WTC11 (cell line): ENCODE measurements around the gene MN1. TPM values are rescaled to one million over a fixed set of nuclear protein-coding genes. Genes with fewer than 3 reads are reported as not detected.

Experiments
- ATAC-seq: fragments of 200-7000 bp; cut with Tn5 transposase; 2 replicates; pipeline ENCODE4 v1.10.0; 2021; ENCODE audit warnings: mild to moderate bottlenecking, moderate library complexity
- CTCF ChIA-PET: fragments of 300-600 bp; sonication (Branson Sonifier 250); formaldehyde crosslinking; loops from one replicate; lab custom pipeline; 2021; ENCODE audit warnings: antibody characterized with exemption; lab: Charles Lee
- POLR2A ChIA-PET: fragments of 350-600 bp; sonication (Branson Sonifier 250); formaldehyde crosslinking; loops from one replicate; lab custom pipeline; 2021; ENCODE audit warnings: antibody characterized with exemption; lab: Charles Lee
- DNase-seq: peaks from one replicate; pipeline ENCODE4 v3.0.0; 2021; ENCODE audit warnings: low spot score
- H3K27ac Mint-ChIP-seq: 2 replicates; pipeline ENCODE4 v1.8.0; 2021; ENCODE audit warnings: mixed read lengths
- H3K27me3 Mint-ChIP-seq: 2 replicates; pipeline ENCODE4 v1.8.0; 2021; ENCODE audit warnings: low read depth, mild to moderate bottlenecking, moderate library complexity, mixed read lengths
- H3K36me3 Mint-ChIP-seq: 2 replicates; pipeline ENCODE4 v1.8.0; 2021; ENCODE audit warnings: mixed read lengths
- H3K4me1 Mint-ChIP-seq: 2 replicates; pipeline ENCODE4 v1.8.0; 2022; ENCODE audit warnings: mixed read lengths
- H3K4me3 Mint-ChIP-seq: 2 replicates; pipeline ENCODE4 v1.8.0; 2021; ENCODE audit warnings: mild to moderate bottlenecking, moderate library complexity, mixed read lengths
- H3K9me3 Mint-ChIP-seq: 2 replicates; pipeline ENCODE4 v1.8.0; 2021; ENCODE audit warnings: mixed read lengths
- CBFB ChIP-seq: sonication (generic); formaldehyde crosslinking; IDR thresholded peaks from 2 replicates; pipeline ENCODE4 v1.8.1; 2022; ENCODE audit warnings: mild to moderate bottlenecking, low read depth, missing genetic modification reagents
- E2F4 ChIP-seq: sonication (generic); formaldehyde crosslinking; IDR thresholded peaks from 2 replicates; pipeline ENCODE4 v1.8.1; 2022; ENCODE audit warnings: low read depth, mild to moderate bottlenecking, moderate library complexity, missing genetic modification reagents, borderline replicate concordance
- ESRRA ChIP-seq: sonication (generic); formaldehyde crosslinking; IDR thresholded peaks from 2 replicates; pipeline ENCODE4 v1.8.1; 2022; ENCODE audit warnings: mild to moderate bottlenecking, missing genetic modification reagents, borderline replicate concordance
- GABPB1 ChIP-seq: sonication (generic); formaldehyde crosslinking; IDR thresholded peaks from 2 replicates; pipeline ENCODE4 v1.8.1; 2023; ENCODE audit warnings: mild to moderate bottlenecking, missing genetic modification reagents
- GTF2I ChIP-seq: fragments of 250-450 bp; sonication (Bioruptor Pico); conservative IDR thresholded peaks from 2 replicates; pipeline ENCODE4 v1.4.0; 2021; ENCODE audit warnings: mild to moderate bottlenecking
- IRF2 ChIP-seq: sonication (generic); formaldehyde crosslinking; IDR thresholded peaks from 2 replicates; pipeline ENCODE4 v1.8.0; 2022; ENCODE audit warnings: low read depth, missing genetic modification reagents, borderline replicate concordance
- JAZF1 ChIP-seq: fragments of 250-450 bp; sonication (Bioruptor Pico); IDR thresholded peaks from 2 replicates; pipeline ENCODE4 v1.9.0; 2021; ENCODE audit warnings: moderate library complexity, mild to moderate bottlenecking, inconsistent platforms
- MLX ChIP-seq: sonication (generic); formaldehyde crosslinking; IDR thresholded peaks from 2 replicates; pipeline ENCODE4 v1.8.1; 2023; ENCODE audit warnings: mild to moderate bottlenecking, missing genetic modification reagents, moderate library complexity
- MYBL2 ChIP-seq: sonication (generic); formaldehyde crosslinking; IDR thresholded peaks from 2 replicates; pipeline ENCODE4 v1.8.1; 2023; ENCODE audit warnings: mild to moderate bottlenecking, moderate library complexity, missing genetic modification reagents
- PREB ChIP-seq: sonication (generic); formaldehyde crosslinking; IDR thresholded peaks from 2 replicates; pipeline ENCODE4 v1.8.1; 2022; ENCODE audit warnings: mild to moderate bottlenecking, missing genetic modification reagents, moderate library complexity, borderline replicate concordance
- PRRX2 ChIP-seq: fragments of 250-450 bp; sonication (Bioruptor Pico); IDR thresholded peaks from 2 replicates; pipeline ENCODE4 v1.8.0; 2021; ENCODE audit warnings: mild to moderate bottlenecking
- STAT6 ChIP-seq: sonication (generic); formaldehyde crosslinking; conservative IDR thresholded peaks from 2 replicates; pipeline ENCODE4 v1.8.1; 2023; ENCODE audit warnings: mild to moderate bottlenecking, low read depth, missing genetic modification reagents, moderate library complexity
- TCF7 ChIP-seq: sonication (generic); formaldehyde crosslinking; IDR thresholded peaks from 2 replicates; pipeline ENCODE4 v1.8.0; 2022; ENCODE audit warnings: mild to moderate bottlenecking, low read depth, missing genetic modification reagents, moderate library complexity
- ZMAT4 ChIP-seq: fragments of 250-450 bp; sonication (Bioruptor Pico); IDR thresholded peaks from 2 replicates; pipeline ENCODE4 v1.9.0; 2021; ENCODE audit warnings: mild to moderate bottlenecking
- ZNF263 ChIP-seq: sonication (generic); formaldehyde crosslinking; IDR thresholded peaks from 2 replicates; pipeline ENCODE4 v1.8.1; 2022; ENCODE audit warnings: low read depth, mild to moderate bottlenecking, moderate library complexity, missing genetic modification reagents
- ZNF281 ChIP-seq: sonication (generic); formaldehyde crosslinking; IDR thresholded peaks from 2 replicates; pipeline ENCODE4 v1.8.0; 2023; ENCODE audit warnings: mild to moderate bottlenecking, missing genetic modification reagents
- ZNF396 ChIP-seq: fragments of 250-450 bp; sonication (Bioruptor Pico); IDR thresholded peaks from 2 replicates; pipeline ENCODE4 v1.8.0; 2021; ENCODE audit warnings: mild to moderate bottlenecking, moderate library complexity, borderline replicate concordance
- ZNF512 ChIP-seq: sonication (generic); formaldehyde crosslinking; IDR thresholded peaks from 2 replicates; pipeline ENCODE4 v1.8.1; 2022; ENCODE audit warnings: missing genetic modification reagents, borderline replicate concordance
- total RNA-seq: library from RNA; stranded (reverse); gene quantifications from 3 replicates; pipeline ENCODE4 v1.2.3, GENCODE V29; 2021
- TF ChIP-seq, protein P1 (sequence below): sonication (generic); formaldehyde crosslinking; IDR thresholded peaks from 2 replicates; pipeline ENCODE4 v1.8.0; 2022; ENCODE audit warnings: mild to moderate bottlenecking, missing genetic modification reagents
- TF ChIP-seq, protein P2 (sequence below): fragments of 250-450 bp; sonication (Bioruptor Pico); IDR thresholded peaks from 2 replicates; pipeline ENCODE4 v1.9.0; 2021; ENCODE audit warnings: mild to moderate bottlenecking

The MN1 gene
- total RNA-seq, 1 experiment from 2014 or later: 21.3 TPM

DNA sequence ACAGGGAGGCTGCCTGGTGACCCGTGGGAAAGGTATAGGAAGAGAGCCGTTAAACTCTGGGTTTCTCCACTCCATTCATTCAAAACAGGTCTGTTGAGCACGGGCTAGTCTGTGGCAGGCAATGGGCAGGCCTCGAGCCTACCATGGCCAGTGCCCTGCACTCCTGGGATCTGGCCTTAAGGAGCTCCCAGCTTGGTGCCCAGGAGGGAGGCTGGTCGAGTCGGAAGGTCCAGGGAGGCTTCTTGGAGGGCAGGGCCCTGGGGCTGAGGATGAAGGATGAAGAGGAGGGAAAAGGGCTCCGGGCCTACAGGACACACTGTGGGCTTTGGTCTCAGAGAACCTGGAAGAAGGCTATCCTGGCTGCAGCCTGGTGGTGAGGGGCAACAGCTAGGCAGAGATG lies 41.9 kb upstream of the MN1 start:
- ATAC-seq (no peak), DNase-seq (no peak)
- CTCF ChIA-PET: interaction anchor here (2.2 kb wide), 1 partner anchor 18 kb away, joined by 5 read pairs; no protein-coding TSS in a partner anchor
- Mint-ChIP-seq H3K27me3 (no peaks in the 10 kb centered on the region), H3K27ac (no peak overlapping the region), H3K4me1 (peaks cover 49% of the 10 kb centered on the region), H3K9me3 (peaks cover 3% of the 10 kb centered on the region), H3K36me3 (peaks cover 3% of the 10 kb centered on the region; the same call in 1 of the 2 replicates), H3K4me3 (no peak overlapping the region)
- TF ChIP-seq STAT6 (CRISPR knock-in tag) (no peak), MLX (no peak), CBFB (CRISPR knock-in tag) (no peak), IRF2 (CRISPR knock-in tag) (no peak), GTF2I (CRISPR knock-in tag) (no peak), ZMAT4 (CRISPR knock-in tag) (no peak), PRRX2 (no peak), GABPB1 (CRISPR knock-in tag) (no peak), ZNF263 (CRISPR knock-in tag) (no peak), ZNF396 (no peak), PREB (CRISPR knock-in tag) (no peak), ZNF281 (CRISPR knock-in tag) (no peak), MYBL2 (no peak), JAZF1 (CRISPR knock-in tag) (no peak), TCF7 (no peak), E2F4 (CRISPR knock-in tag) (no peak), ZNF512 (CRISPR knock-in tag) (no peak), ESRRA (no peak)
- TF ChIP-seq, protein P1, sequence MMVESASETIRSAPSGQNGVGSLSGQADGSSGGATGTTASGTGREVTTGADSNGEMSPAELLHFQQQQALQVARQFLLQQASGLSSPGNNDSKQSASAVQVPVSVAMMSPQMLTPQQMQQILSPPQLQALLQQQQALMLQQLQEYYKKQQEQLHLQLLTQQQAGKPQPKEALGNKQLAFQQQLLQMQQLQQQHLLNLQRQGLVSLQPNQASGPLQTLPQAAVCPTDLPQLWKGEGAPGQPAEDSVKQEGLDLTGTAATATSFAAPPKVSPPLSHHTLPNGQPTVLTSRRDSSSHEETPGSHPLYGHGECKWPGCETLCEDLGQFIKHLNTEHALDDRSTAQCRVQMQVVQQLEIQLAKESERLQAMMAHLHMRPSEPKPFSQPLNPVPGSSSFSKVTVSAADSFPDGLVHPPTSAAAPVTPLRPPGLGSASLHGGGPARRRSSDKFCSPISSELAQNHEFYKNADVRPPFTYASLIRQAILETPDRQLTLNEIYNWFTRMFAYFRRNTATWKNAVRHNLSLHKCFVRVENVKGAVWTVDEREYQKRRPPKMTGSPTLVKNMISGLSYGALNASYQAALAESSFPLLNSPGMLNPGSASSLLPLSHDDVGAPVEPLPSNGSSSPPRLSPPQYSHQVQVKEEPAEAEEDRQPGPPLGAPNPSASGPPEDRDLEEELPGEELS: no peak
- TF ChIP-seq, protein P2, sequence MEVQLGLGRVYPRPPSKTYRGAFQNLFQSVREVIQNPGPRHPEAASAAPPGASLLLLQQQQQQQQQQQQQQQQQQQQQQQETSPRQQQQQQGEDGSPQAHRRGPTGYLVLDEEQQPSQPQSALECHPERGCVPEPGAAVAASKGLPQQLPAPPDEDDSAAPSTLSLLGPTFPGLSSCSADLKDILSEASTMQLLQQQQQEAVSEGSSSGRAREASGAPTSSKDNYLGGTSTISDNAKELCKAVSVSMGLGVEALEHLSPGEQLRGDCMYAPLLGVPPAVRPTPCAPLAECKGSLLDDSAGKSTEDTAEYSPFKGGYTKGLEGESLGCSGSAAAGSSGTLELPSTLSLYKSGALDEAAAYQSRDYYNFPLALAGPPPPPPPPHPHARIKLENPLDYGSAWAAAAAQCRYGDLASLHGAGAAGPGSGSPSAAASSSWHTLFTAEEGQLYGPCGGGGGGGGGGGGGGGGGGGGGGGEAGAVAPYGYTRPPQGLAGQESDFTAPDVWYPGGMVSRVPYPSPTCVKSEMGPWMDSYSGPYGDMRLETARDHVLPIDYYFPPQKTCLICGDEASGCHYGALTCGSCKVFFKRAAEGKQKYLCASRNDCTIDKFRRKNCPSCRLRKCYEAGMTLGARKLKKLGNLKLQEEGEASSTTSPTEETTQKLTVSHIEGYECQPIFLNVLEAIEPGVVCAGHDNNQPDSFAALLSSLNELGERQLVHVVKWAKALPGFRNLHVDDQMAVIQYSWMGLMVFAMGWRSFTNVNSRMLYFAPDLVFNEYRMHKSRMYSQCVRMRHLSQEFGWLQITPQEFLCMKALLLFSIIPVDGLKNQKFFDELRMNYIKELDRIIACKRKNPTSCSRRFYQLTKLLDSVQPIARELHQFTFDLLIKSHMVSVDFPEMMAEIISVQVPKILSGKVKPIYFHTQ (CRISPR knock-in tag): no peak
- POLR2A ChIA-PET: no interaction called here
